Retinal pigment epithelial cell (primary cell): Measurements from ENCODE around the gene NT5C2.
"Not testable (repeated sequence)": the region's sequence is repeated elsewhere in the genome, so short reads cannot be mapped to it uniquely, and the experiment has no call there.

Experiments
- DNase-seq: peaks from one replicate; pipeline ENCODE4 v3.0.0-alpha.2; 2010; ENCODE audit warnings: low read depth
- H3K4me3 ChIP-seq: 2 replicates; pipeline ENCODE4 v1.5.1; 2011; ENCODE audit warnings: mild to moderate bottlenecking, low read length, control low read depth, moderate library complexity
- TF ChIP-seq, protein P1 (sequence below): conservative IDR thresholded peaks from 2 replicates; pipeline ENCODE4 v1.5.1; 2011; ENCODE audit warnings: low read depth, low read length, control low read depth, inconsistent platforms

Gene NT5C2

DNA sequence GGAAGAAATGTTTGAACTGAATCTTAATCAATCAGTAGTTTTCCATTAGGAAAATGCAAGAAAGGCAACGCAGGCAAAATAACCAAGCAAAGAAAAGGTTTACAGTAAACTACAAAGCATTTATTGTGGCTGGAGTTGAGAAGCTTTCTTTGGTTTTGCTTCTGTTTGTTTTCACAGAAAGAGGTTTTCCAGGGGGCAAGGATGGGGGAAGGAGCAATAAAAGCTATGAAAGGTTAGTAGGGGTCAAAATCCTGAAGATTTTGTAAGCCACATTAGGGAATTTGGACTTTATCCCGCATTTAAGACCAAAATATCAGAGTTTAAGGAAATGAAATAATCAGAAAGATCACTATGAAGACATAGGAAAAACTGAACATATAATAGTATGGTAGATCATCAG is 51.1 kb downstream of the NT5C2 start:
- TF ChIP-seq, protein P1, sequence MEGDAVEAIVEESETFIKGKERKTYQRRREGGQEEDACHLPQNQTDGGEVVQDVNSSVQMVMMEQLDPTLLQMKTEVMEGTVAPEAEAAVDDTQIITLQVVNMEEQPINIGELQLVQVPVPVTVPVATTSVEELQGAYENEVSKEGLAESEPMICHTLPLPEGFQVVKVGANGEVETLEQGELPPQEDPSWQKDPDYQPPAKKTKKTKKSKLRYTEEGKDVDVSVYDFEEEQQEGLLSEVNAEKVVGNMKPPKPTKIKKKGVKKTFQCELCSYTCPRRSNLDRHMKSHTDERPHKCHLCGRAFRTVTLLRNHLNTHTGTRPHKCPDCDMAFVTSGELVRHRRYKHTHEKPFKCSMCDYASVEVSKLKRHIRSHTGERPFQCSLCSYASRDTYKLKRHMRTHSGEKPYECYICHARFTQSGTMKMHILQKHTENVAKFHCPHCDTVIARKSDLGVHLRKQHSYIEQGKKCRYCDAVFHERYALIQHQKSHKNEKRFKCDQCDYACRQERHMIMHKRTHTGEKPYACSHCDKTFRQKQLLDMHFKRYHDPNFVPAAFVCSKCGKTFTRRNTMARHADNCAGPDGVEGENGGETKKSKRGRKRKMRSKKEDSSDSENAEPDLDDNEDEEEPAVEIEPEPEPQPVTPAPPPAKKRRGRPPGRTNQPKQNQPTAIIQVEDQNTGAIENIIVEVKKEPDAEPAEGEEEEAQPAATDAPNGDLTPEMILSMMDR = no peak
- H3K4me3 ChIP-seq = no peak overlapping the region
- DNase-seq = no peak

DNA sequence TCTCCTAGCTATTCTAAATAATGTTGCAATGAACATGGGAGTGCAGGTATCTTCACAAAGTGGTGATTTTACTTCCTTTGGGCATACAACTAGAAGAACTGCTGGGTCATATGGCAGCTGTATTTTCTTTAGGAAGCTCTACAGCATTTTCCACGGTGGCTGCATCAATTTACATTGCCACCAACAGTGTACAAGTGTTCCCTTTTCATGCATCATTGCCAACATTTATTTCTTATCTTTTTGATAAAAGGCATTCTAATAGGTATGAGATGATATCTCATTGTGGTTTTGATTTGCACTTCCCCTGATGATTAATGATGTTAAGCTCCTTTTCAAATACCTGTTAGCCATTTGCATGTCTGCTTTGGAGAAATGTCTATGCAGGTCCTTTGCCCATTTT is 52.6 kb downstream of the NT5C2 start:
- TF ChIP-seq, protein P1 = no peak
- no peak for DNase-seq
- H3K4me3 ChIP-seq = no peak overlapping the region

DNA sequence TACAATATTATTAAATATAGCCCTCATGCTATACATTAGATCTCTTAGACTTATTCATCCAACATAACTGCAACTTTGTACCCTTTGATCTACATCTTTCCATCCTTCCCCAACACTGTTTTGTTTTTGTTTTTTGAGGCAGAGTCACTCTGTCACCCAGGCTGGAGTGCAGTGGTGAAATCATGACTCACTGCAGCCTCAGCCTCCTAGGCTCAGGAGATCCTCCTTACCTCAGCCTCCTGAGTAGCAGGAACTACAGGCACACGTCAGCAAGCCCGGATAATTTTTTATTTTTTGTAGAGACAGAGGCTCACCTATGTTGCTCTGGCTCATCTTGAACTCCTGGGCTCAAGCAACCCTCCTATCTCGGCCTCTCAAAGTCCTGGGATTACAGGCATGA is 53.3 kb downstream of the NT5C2 start:
- no peak for DNase-seq
- TF ChIP-seq, protein P1 = no peak
- no peak overlapping the region for H3K4me3 ChIP-seq

DNA sequence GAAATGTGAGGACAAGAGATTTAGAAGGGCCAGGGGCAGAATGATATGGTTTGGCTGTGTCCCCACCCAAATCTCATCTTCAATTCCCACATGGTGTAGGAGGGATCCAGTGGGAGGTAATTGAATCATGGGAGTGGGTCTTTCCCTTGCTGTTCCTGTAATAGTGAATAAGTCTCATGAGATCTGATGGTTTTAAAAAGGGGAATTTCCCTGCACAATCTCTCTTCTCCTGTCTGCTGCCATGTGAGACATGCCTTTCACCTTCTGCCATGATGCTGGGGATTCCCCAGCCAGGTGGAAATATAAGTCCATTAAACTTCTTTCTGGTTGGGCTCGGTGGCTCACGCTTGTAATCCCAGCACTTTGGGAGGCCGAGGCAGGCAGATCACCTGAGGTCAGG is 57.9 kb downstream of the NT5C2 start:
- not testable (repeated sequence) for DNase-seq, H3K4me3 ChIP-seq

DNA sequence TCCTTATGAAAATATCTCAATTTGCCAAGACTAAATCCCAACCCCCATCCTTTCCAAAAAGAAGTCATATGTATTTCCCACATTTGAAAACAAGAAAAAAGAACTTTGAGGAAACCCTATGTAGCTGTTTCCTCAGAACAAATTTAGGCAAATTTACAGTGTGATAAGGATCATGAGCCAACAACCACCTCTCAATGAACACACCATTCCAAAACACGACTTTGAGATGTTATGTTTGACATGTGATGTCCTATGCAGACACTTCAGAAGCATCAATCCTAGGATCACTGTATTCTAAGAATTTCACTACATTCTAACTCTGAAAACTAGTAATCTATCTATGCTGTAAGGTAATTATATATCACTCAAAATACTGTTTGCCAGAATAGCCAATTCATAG is 62.2 kb downstream of the NT5C2 start:
- H3K4me3 ChIP-seq = no peak overlapping the region
- TF ChIP-seq, protein P1 = no peak
- no peak for DNase-seq

DNA sequence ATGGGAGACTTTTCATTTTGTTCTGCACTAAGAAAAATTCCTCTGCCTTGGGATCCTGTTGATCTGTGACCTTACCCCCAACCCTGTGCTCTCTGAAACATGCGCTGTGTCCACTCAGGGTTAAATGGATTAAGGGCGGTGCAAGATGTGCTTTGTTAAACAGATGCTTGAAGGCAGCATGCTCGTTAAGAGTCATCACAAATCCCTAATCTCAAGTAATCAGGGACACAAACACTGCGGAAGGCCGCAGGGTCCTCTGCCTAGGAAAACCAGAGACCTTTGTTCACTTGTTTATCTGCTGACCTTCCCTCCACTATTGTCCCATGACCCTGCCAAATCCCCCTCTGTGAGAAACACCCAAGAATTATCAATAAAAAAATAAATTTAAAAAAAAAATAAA is 62.9 kb downstream of the NT5C2 start:
- H3K4me3 ChIP-seq, DNase-seq: not testable (repeated sequence)

DNA sequence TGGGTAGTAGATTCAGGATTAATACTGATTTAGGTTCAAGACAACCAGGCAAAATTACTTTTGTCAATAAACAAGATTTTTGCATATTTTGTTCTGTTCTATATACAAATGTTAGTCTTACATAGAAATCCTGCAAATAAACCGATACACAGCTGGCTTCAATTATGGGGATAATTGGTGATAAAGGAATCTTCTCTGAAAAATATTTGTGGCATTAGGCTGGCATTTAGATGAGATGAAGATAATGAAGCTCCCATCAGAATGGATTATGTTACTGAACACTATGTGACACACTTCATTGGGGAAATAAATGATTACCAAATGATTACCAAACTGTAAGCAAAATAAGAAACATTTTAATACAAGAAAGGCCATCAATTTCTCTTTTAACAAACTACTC is 65.8 kb downstream of the NT5C2 start:
- TF ChIP-seq, protein P1 = no peak
- no peak for DNase-seq
- H3K4me3 ChIP-seq = no peak overlapping the region

DNA sequence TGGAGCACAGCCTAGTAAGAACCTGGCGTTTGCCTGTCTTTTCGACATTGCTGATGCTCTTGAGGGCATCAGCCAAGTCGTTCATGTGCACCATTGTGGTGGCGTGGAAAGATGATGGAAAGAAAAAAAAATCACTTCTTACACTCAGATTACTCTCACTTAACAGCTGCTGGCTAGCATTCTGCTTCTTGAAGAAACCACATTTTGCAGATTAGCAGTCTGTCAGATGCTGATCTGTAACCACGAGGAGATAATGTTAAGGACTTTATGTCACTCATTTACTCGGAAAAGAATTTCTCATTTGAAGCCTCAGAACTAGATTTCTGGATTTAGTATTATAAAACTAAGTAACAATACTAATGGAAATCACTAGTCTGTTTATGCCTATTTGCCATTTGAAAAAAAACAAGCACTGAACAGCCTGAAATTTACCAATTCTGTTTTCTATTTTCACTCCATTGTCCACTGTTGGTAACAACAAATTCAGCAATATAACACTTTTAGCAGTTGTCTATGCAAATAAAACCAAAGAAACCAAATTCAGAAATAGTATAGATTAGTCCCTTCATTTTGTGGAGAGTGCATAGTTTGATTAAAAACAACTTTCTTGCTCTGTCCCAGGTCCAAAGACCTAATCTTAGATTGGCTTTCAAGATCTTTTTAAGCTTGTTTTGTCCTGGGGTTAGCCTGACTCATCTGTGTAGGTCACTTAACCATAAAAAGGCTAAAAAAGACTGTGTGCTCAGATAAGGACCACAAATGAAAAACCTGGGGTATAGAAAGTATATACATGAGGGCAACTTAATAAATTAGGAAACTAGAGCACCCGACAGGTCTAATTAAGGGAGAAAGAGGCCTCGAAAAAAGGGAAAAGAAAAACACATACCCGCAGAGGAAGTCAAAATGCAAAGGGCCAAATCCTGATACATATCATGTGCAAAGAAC is 67.5 kb downstream of the NT5C2 start:
- TF ChIP-seq, protein P1 = no peak
- H3K4me3 ChIP-seq = no peak overlapping the region
- DNase-seq = peak; percentile 54
